GM18909 (cell line): ENCODE results near the gene DTX1.

Source experiments
- ATAC-seq: cut with Tn5 transposase; IDR thresholded peaks from one replicate; pipeline ENCODE4 v1.9.1; 2021; ENCODE audit warnings: mild to moderate bottlenecking; ENCODE audit not compliant: unreplicated experiment, poor library complexity

Gene DTX1

DNA sequence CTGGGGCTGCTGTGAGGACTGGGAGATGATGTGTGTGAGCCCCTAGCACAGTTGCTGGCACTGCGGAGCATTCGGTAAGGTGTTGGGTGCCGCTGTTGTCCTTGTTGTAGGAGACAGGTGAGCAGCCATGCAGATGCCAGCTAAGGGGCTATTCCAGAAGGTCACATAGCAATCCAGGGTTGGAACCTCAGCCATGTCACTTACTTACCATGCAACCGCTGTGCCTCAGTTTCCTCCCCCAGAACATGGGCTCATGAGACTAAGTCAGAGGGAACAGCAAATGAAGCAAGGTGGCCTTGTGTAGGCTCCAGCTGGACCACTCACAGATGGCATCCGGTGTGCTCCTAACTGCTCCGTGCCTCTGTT lies 13.2 kb downstream of the DTX1 start:
- ATAC-seq, result no peak

DNA sequence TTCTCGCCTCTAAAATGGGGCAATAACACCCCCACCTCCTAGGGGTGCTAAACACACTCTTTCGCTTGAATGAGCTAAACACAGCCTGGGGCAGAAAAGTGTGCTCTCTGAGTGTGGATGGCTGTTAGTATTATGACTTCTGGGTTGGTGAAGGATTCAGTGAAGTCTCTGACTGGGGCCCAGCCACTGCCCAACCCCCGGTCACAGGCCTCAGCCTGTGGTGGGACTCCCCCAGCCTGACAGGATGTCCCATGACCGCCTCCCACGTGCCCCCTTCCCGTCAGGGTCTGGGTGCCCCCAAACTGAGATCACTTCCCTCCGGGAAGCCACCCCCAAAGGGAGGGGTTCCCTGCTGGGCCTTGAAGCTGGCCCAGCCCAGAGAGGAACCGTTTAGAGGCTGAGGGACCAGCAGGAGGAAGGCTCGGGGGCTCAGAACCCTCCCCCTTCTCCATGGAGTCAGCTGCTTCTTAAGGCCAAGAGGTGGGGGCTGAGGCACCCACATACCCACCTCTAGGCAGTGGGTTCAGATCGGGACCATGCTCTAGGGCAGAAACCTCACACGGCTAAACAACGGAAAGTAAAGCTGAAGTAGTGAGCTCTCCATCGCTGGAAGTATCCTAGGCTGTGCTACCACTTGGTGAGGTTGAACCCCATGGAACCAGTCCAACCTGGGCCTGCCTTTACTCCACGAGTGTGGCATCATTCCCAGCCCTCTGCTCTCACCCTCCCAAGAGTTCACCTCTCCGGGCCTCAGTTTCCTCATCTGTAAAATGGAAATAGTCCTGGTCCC lies 13.8 kb downstream of the DTX1 start:
- ATAC-seq, result peak; percentile 46

DNA sequence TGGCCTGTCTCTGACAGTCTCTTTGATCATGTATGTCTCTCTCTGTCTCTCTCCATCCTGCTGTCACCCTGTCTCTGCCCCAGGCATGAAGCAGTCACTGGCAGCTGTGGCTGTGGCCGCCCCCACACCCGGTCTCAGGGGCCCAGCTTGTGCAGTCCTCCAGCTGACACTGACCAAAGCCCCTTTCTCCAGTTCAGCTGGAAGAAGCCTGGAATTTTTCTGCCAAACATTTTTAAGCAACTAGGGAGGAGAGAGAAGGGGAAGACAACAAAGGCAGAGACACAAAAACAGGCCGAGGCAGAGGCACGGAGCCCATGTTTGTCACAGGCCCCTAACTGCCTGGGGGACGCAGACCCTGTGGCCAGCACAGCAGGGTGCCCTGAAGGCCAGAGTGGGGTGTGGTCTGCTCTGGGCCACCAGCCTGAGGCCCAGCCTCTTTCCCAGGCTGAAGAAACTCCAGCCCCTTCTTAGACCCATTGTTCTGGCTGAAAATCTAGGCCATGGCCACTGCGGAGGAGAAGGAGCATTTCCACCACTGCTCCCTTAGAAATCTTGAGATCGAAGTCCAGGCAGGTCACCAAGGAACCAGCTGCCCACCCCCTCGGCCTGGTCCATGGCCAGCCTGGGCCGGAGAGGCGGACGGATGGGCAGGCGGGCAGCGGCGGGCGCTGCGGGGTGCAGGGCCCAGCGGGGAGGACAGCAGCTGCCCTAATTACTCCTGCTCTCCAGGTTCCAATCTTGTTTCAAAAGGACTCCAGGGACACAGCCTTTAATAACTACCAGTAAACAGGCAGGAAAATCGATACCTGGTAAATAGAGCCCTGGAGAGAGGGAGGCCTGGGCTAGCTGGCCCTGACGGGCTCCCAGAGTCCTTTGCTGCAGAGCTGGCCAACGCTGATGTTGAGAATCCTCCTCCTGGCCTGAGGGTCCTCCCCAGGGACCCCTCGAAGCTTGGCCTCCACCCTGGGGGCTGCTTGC lies 14.9 kb downstream of the DTX1 start:
- ATAC-seq, result no peak

- no peak for ATAC-seq
These were observed 15.6 kb downstream of the DTX1 start for GRCh38 chr12:113072136-113072535.

- no peak for ATAC-seq
These were observed 17.1 kb downstream of the DTX1 start for GRCh38 chr12:113073586-113073985.

DNA sequence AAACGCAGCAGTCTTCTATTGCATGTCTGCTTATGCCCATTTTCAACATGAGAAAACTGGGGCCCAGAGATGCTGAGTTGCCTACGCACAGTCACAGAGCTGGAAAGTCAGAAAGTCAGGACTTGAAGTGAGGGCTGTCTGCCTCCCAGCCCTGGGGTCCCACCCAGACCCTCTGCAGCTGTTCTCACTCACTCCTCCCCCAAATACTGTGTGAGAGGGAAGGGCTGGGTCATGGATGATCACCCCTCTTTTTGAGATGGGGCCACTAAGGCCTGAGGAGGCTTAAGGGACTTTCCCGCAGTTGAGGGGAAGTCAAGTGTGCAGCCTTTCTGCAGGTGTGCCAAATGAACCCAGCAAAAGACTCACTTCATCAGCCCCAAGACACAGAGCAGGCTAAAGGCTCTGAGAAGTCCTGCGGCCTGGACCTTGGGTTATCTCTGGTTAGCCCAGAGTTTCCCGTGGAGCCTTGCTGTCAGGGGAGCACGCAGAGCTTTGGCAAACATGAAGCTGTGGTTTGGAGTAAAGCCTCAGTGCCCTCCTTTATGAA lies 18.7 kb downstream of the DTX1 start:
- ATAC-seq, result peak; percentile 89

DNA sequence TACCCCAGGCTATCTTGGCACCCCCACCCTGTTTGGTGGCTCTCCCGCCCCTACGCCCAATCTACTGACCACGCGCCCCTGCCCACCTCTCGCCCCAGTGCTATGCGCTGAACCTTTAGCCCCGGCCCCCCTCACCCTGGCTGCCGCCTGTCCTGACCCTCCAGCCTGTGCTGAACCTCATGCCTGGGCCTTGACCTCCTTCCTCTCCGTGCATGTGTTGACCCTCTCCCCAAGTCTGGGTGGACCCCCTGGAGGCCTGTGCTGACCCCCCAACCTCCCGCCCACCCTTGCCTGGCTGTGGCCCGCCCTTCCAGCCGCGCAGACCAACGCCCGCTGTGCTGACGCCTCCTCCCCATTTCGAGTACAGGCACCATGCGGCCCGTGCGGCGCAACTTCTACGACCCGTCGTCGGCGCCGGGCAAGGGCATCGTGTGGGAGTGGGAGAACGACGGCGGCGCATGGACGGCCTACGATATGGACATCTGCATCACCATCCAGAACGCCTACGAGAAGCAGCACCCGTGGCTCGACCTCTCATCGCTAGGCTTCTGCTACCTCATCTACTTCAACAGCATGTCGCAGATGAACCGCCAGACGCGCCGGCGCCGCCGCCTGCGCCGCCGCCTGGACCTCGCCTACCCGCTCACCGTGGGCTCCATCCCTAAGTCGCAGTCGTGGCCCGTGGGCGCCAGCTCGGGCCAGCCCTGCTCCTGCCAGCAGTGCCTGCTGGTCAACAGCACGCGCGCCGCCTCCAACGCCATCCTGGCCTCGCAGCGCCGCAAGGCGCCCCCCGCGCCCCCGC lies 20.7 kb downstream of the DTX1 start:
- no peak for ATAC-seq

DNA sequence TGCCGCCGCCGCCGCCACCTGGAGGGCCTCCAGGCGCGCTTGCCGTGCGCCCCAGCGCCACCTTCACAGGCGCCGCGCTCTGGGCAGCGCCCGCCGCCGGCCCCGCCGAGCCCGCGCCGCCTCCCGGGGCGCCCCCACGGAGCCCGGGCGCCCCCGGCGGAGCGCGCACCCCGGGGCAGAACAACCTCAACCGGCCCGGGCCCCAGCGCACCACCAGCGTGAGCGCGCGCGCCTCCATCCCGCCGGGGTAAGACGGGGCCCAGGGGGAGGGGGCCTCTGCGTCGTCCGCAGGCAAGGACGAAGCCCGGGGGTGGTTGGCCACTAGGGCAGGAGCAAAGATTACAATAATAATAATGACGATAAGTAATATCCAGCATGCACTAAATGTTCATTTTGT lies 21.3 kb downstream of the DTX1 start:
- ATAC-seq, result no peak

- ATAC-seq, result no peak
These were observed 25.3 kb downstream of the DTX1 start for GRCh38 chr12:113081873-113082272.

DNA sequence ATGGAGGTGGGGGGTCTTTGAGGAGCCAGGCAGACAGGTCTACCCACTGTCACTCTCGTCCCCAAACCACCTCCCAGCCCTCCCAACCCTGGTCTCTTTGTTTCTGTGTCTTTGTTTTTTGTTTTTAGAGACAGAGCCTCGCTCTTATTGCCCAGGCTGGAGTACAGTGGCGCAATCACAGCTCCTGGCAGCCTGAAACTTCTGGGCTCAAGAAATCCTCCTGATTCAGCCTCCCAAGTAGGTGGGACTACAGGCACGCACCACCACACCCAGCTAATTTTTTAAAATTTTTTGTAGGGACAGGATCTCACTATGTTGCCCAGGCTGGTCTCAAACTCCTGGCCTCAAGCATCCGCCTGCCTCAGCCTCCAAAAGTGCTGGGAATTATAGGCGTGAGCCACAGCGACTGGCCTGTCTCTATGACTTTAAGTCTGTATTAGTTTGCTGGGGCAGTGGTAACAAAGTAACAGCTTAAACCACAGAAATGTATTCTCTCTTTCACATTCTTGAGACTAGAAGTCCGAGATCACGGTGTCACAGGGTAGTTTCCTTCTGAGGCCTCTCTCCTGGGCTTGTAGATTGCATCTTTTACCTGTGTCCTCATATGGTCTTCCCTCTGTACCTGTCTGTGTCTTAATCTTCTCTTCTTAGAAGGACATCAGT lies 26.1 kb downstream of the DTX1 start:
- peak; percentile 75 for ATAC-seq

DNA sequence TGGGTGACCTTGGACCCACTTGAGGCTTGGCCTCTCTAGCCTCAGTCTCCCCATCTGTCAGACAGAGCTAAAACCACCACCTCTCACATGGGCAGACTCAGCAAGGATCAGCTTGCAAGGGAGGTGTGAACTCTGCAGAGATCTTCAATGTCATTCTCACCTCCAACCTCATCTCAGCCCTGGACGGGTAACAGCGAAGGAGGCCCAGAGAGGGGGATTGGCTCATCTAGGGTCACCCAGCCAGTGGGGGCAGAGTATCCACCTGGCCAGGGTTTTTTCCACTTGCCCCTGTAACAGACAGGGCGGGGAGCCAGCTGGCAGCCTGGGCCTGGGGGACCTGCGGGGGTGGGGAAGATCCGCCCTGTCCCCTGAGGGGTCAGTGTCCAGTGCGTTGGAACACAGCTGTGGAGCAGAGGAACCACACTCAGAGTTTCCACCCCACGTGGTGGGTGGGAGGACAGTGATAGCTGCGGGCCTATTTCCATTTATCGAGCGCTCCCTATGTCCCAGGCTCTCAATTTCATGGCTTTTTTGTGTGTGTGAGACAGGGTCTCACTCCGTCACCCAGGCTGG lies 27.4 kb downstream of the DTX1 start:
- ATAC-seq, result no peak

- ATAC-seq, result no peak
These were observed 30.0 kb downstream of the DTX1 start for GRCh38 chr12:113086249-113087164.

DNA sequence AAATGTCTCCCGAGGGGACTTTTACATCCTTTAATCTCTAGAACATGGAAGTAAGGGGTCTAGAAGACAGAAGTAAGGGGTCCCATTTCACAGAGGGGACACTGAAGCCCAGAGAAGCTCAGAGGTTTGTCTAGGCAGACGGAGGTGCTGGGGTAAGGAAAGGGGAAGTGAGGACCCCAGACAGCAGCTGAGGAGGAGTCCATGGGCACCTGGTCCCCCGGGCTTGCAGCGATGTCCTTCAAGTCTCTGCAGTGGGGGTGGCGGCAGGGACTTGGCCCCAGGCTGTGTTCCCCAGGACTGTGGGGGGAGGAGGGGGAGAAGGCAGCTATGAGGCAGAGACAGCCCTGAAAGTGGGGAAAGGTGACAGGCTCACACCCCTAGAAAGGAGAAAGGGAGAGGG lies 30.7 kb downstream of the DTX1 start:
- ATAC-seq, result no peak

GRCh38 chr12:113088037-113088436 lies 31.5 kb downstream of the DTX1 start:
- ATAC-seq, result no peak

GRCh38 chr12:113088971-113089756 lies 32.6 kb downstream of the DTX1 start:
- no peak for ATAC-seq

GRCh38 chr12:113089839-113090238 lies 33.3 kb downstream of the DTX1 start:
- ATAC-seq, result no peak

DNA sequence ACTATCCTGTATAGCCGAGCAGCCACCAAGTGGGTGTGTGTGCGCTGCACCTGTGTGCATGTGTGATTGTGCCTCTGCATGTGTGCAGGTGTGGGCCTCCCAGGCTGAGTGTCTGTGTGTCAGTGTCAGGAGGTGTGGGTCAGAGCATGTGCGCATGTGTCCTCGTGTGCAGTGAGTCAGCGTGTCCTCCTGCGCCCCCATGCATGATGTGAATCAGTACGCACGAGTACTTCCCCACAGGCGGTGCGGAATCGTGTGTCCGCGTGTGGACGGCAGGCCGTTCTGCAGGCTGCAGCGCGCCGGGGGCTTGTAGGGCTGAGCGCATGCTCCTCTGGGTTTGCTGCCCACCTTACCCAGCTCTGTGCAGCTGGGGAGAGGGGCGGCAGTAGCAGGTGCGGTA lies 34.2 kb downstream of the DTX1 start:
- ATAC-seq, result no peak

DNA sequence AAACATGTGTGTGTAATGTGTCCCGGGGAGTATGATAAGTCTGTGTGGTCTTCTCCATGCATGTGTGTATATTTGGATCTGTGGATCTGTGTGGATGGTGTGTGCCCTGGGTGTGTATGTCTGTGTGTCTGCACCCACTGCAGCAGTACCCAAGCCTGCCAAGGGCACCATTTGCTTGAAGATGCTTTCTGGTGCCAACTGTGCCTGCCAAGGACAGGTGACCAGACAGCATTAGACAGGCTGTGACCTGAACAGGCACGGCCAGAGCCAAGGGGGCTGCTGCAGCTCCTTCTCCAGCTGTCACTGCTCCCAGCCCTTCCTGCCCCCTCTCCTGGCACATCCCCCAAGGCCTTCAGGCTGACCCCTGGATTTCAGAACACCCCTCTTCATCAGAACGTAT lies 35.0 kb downstream of the DTX1 start:
- ATAC-seq, result no peak
